Neuronal stem cell (in vitro differentiated cells): ENCODE data around the gene MSL3.

ENCODE experiments used
- DNase-seq: peaks from one replicate; pipeline ENCODE4 v3.0.0-alpha.2; 2013; ENCODE audit warnings: low spot score
- H2AFZ ChIP-seq: one replicate; pipeline ENCODE4 v1.6.1; 2013; ENCODE audit warnings: mild to moderate bottlenecking, low read length, inconsistent platforms
- H2AK5ac ChIP-seq: 2 replicates; pipeline ENCODE4 v1.6.1; 2013; ENCODE audit warnings: low read depth, mild to moderate bottlenecking, inconsistent platforms, low read length, moderate library complexity, mixed read lengths
- H2BK120ac ChIP-seq: 2 replicates; pipeline ENCODE4 v1.6.1; 2013; ENCODE audit warnings: low read depth, mild to moderate bottlenecking, inconsistent platforms, low read length, moderate library complexity, mixed read lengths
- H2BK12ac ChIP-seq: one replicate; pipeline ENCODE4 v1.6.1; 2013; ENCODE audit warnings: low read length, inconsistent platforms
- H2BK15ac ChIP-seq: 2 replicates; pipeline ENCODE4 v1.6.1; 2013; ENCODE audit warnings: mild to moderate bottlenecking, low read length, inconsistent platforms, mixed read lengths
- H2BK5ac ChIP-seq: one replicate; pipeline ENCODE4 v1.6.1; 2013; ENCODE audit warnings: inconsistent platforms, mild to moderate bottlenecking, low read length, moderate library complexity
- H3K14ac ChIP-seq: one replicate; pipeline ENCODE4 v1.6.1; 2013; ENCODE audit warnings: low read length, inconsistent platforms
- H3K18ac ChIP-seq: 2 replicates; pipeline ENCODE4 v1.6.1; 2013; ENCODE audit warnings: low read length, inconsistent platforms
- H3K23ac ChIP-seq: 2 replicates; pipeline ENCODE4 v1.6.1; 2013; ENCODE audit warnings: low read depth, mild to moderate bottlenecking, mixed read lengths, low read length, inconsistent platforms; ENCODE audit not compliant: poor library complexity
- H3K27ac ChIP-seq: replicated peaks from 3 replicates; pipeline ENCODE4 v1.5.1; 2013; ENCODE audit warnings: low read length, inconsistent platforms
- H3K27me3 ChIP-seq, 3 experiments: 2 replicates each; pipeline ENCODE4 v1.6.1; 2013; ENCODE audit warnings: low read length in 3 of 3, mild to moderate bottlenecking in 2 of 3, inconsistent platforms in 1 of 3, low read depth in 1 of 3, mixed read lengths in 1 of 3, moderate library complexity in 1 of 3; ENCODE audit not compliant: control insufficient read depth in 3 of 3, insufficient read depth in 3 of 3
- H3K36me3 ChIP-seq, 2 donors: replicated peaks in 1 of 2; 2 replicates each; pipeline ENCODE4 v1.6.1; 2013; ENCODE audit warnings: low read length in 2 of 2; ENCODE audit not compliant: control insufficient read depth in 2 of 2, insufficient read depth in 2 of 2
- H3K4ac ChIP-seq: 2 replicates; pipeline ENCODE4 v1.6.1; 2013; ENCODE audit warnings: inconsistent platforms, mild to moderate bottlenecking, low read length, moderate library complexity
- H3K4me1 ChIP-seq, 2 donors: 1 replicate in 1 of 2; 2 replicates in 1 of 2; pipeline ENCODE4 v1.6.1; 2013; ENCODE audit warnings: low read length in 2 of 2, low read depth in 1 of 2; ENCODE audit not compliant: control insufficient read depth in 2 of 2, insufficient read depth in 1 of 2
- H3K4me2 ChIP-seq: one replicate; pipeline ENCODE4 v1.6.1; 2013; ENCODE audit warnings: mild to moderate bottlenecking, low read length, inconsistent platforms; ENCODE audit not compliant: insufficient read depth, poor library complexity, severe bottlenecking
- H3K4me3 ChIP-seq, 2 donors: 2 replicates each; pipeline ENCODE4 v1.5.1; 2013; ENCODE audit warnings: low read length in 2 of 2, mild to moderate bottlenecking in 2 of 2, inconsistent platforms in 1 of 2, moderate library complexity in 1 of 2
- H3K79me1 ChIP-seq: one replicate; pipeline ENCODE4 v1.6.1; 2013; ENCODE audit warnings: low read depth, mild to moderate bottlenecking, inconsistent platforms, low read length, moderate library complexity
- H3K9ac ChIP-seq: one replicate; pipeline ENCODE4 v1.6.1; 2013; ENCODE audit warnings: mild to moderate bottlenecking, low read depth, low read length, inconsistent platforms; ENCODE audit not compliant: poor library complexity
- H3K9me3 ChIP-seq, 2 donors: replicated peaks in 1 of 2; 2 replicates each; pipeline versions ENCODE3 to v1.6.1; 2013; ENCODE audit warnings: low read length in 2 of 2, mild to moderate bottlenecking in 2 of 2, inconsistent platforms in 1 of 2, low read depth in 1 of 2, mixed read lengths in 1 of 2, moderate library complexity in 1 of 2; ENCODE audit not compliant: control insufficient read depth in 2 of 2, insufficient read depth in 1 of 2
- H4K8ac ChIP-seq: one replicate; pipeline ENCODE4 v1.6.1; 2013; ENCODE audit warnings: low read depth, mild to moderate bottlenecking, inconsistent platforms, low read length, moderate library complexity
- H4K91ac ChIP-seq: one replicate; pipeline ENCODE4 v1.6.1; 2013; ENCODE audit warnings: low read length, low read depth, mild to moderate bottlenecking, inconsistent platforms; ENCODE audit not compliant: poor library complexity
- WGBS, 2 donors: extraction: QIAGEN DNeasy Blood & Tissue Kit; methylation state at CpG; one replicate each; pipeline ENCODE4 v1.1.7; 2013; ENCODE audit warnings: missing lambda C conversion rate in 2 of 2, mixed read lengths in 1 of 2; ENCODE audit not compliant: insufficient read length in 2 of 2, insufficient replicate concordance in 1 of 2; ENCODE audit errors: extremely low coverage in 2 of 2; 5-methylcytosine and 5-hydroxymethylcytosine counted together

MSL3 gene

GRCh38 chrX:11786862-11787261 is 28.8 kb downstream of the MSL3 start:
- WGBS, 2 donors = no CpG with 5 or more reads among the region's 5 CpGs
- Histone ChIP-seq H2AFZ (no peak overlapping the region), H2BK120ac (no peak overlapping the region), H3K4me1 (no peaks in the 10 kb centered on the region), H3K4me3 (no peak overlapping the region), H2BK5ac (no peak overlapping the region), H3K4ac (no peak overlapping the region), H2BK12ac (no peak overlapping the region), H2AK5ac (no peak overlapping the region), H3K18ac (no peak overlapping the region), H4K8ac (no peak overlapping the region), H3K9me3 (no peaks in the 10 kb centered on the region), H4K91ac (no peak overlapping the region), H3K23ac (no peak overlapping the region), H2BK15ac (no peak overlapping the region), H3K36me3 (no peaks in the 10 kb centered on the region), H3K27me3 (peaks cover 0 to 6% (median 0%) of the 10 kb centered on the region in 3 experiments), H3K79me1 (no peaks in the 10 kb centered on the region), H3K9ac (no peak overlapping the region), H3K14ac (no peak overlapping the region), H3K27ac (no peak overlapping the region), H3K4me2 (no peak overlapping the region)
- DNase-seq = no peak

DNA sequence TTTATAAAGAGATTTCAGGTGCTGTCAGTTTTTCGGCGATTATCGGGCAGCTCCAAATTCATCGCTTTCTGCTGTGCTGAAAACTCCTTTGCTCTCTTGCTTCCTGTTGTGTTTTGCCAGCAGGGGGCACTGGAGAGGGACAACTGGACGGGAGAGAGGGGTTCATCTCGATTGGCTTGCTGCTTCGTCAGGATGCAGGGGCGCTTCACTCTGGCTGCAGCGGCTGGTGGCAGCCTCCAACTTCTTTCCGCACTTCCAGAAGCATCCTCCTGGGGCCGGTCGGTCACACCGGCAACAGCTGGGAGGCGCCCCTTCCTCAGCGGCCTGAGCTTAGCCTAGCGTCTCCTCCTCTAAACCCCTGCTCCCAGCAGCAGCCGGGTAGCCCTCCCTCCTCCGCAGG is 29.5 kb downstream of the MSL3 start:
- peak; percentile 67 for DNase-seq
- Histone ChIP-seq H3K4me3 (no peak overlapping the region), H3K4me2 (no peak overlapping the region), H3K27ac (no peak overlapping the region), H2BK15ac (no peak overlapping the region), H3K79me1 (no peaks in the 10 kb centered on the region), H2BK5ac (no peak overlapping the region), H3K4me1 (no peaks in the 10 kb centered on the region), H3K36me3 (no peaks in the 10 kb centered on the region), H3K9me3 (no peaks in the 10 kb centered on the region), H2BK12ac (no peak overlapping the region), H3K23ac (no peak overlapping the region), H2AFZ (peak overlapping the region; percentile 29), H4K91ac (no peak overlapping the region), H2AK5ac (no peak overlapping the region), H2BK120ac (no peak overlapping the region), H3K27me3 (no peaks in the 10 kb centered on the region), H3K18ac (no peak overlapping the region), H3K4ac (no peak overlapping the region), H3K9ac (no peak overlapping the region), H3K14ac (no peak overlapping the region), H4K8ac (no peak overlapping the region)
- WGBS, 2 donors = no CpG with 5 or more reads among the region's 18 CpGs

DNA sequence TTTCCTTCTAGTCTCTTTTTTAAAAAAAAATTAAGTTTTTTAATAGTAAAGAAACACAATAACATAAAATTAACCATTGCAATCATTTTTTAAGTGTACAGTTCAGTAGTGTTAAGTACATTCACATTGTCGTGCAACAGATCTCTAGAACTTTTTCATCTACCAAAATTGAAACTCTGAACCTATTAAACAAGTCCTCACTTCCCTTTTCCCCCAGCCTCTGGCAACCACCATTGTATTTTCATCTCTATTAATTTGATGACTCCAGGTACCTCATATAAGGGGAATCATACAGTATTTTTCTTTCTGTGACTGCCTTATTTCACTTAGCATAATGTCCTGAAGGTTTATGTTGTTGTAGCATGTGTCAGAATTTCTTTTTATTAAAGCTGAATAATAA is 31.8 kb downstream of the MSL3 start:
- Histone ChIP-seq H2AK5ac (no peak overlapping the region), H3K9ac (no peak overlapping the region), H3K4me3 (no peak overlapping the region), H3K18ac (no peak overlapping the region), H3K79me1 (no peaks in the 10 kb centered on the region), H2BK15ac (no peak overlapping the region), H3K27ac (no peak overlapping the region), H2BK12ac (no peak overlapping the region), H3K36me3 (no peaks in the 10 kb centered on the region), H3K4ac (no peak overlapping the region), H3K27me3 (peaks cover 0 to 18% (median 0%) of the 10 kb centered on the region in 3 experiments), H4K8ac (no peak overlapping the region), H2BK5ac (no peak overlapping the region), H3K14ac (no peak overlapping the region), H3K23ac (no peak overlapping the region), H3K9me3 (no peaks in the 10 kb centered on the region), H3K4me2 (no peak overlapping the region), H2AFZ (no peak overlapping the region), H4K91ac (no peak overlapping the region), H2BK120ac (no peak overlapping the region), H3K4me1 (no peaks in the 10 kb centered on the region)
- no peak for DNase-seq
- WGBS, 2 donors = no CpG with 5 or more reads among the region's 1 CpG

GRCh38 chrX:11791090-11791489 is 33.1 kb downstream of the MSL3 start:
- Histone ChIP-seq H2BK5ac (no peak overlapping the region), H3K79me1 (no peaks in the 10 kb centered on the region), H3K4me1 (no peaks in the 10 kb centered on the region), H2BK120ac (no peak overlapping the region), H3K14ac (no peak overlapping the region), H3K18ac (no peak overlapping the region), H3K23ac (no peak overlapping the region), H3K4me3 (no peak overlapping the region), H2BK15ac (no peak overlapping the region), H3K36me3 (no peaks in the 10 kb centered on the region), H3K4me2 (no peak overlapping the region), H2AK5ac (no peak overlapping the region), H3K9ac (no peak overlapping the region), H2BK12ac (no peak overlapping the region), H2AFZ (no peak overlapping the region), H3K9me3 (no peaks in the 10 kb centered on the region), H4K8ac (no peak overlapping the region), H3K27ac (no peak overlapping the region), H3K27me3 (peaks cover 0 to 21% (median 0%) of the 10 kb centered on the region in 3 experiments), H3K4ac (no peak overlapping the region), H4K91ac (no peak overlapping the region)
- DNase-seq = no peak
